GM18909 (cell line): ENCODE results near the gene TRIM43.
"Not testable (repeated sequence)": the region's sequence is repeated elsewhere in the genome, so short reads cannot be mapped to it uniquely, and the experiment has no call there.

Experiments
- ATAC-seq: cut with Tn5 transposase; IDR thresholded peaks from one replicate; pipeline ENCODE4 v1.9.1; 2021; ENCODE audit warnings: mild to moderate bottlenecking; ENCODE audit not compliant: unreplicated experiment, poor library complexity

The TRIM43 gene

GRCh38 chr2:95591701-95592100 is at the start of gene TRIM43:
TRIM43 (plus strand) TSS chr2:95592001; CDS start chr2:95594024, 2,023 bp downstream.
- ATAC-seq, result not testable (repeated sequence)

- ATAC-seq, result no peak
These were observed 40.7 kb upstream of the TRIM43 start for GRCh38 chr2:95551055-95551568.

GRCh38 chr2:95552911-95553310 is 38.9 kb upstream of the TRIM43 start:
- no peak for ATAC-seq

- ATAC-seq, result no peak
These were observed 22.6 kb upstream of the TRIM43 start for GRCh38 chr2:95569170-95569569.

- no peak for ATAC-seq
These were observed 17.9 kb upstream of the TRIM43 start for GRCh38 chr2:95573866-95574265.

- ATAC-seq, result no peak
These were observed 17.3 kb upstream of the TRIM43 start for GRCh38 chr2:95574506-95574905.

- no peak for ATAC-seq
These were observed 15.9 kb upstream of the TRIM43 start for GRCh38 chr2:95575857-95576256.

GRCh38 chr2:95578539-95578938 is 13.3 kb upstream of the TRIM43 start:
- no peak for ATAC-seq

GRCh38 chr2:95583545-95583944 is 8.3 kb upstream of the TRIM43 start:
- ATAC-seq, result not testable (repeated sequence)

- ATAC-seq, result not testable (repeated sequence)
These were observed 7.5 kb upstream of the TRIM43 start for GRCh38 chr2:95584321-95584720.

- not testable (repeated sequence) for ATAC-seq
These were observed 1.8 kb upstream of the TRIM43 start for GRCh38 chr2:95589777-95590536.

- not testable (repeated sequence) for ATAC-seq
These were observed 1.2 kb downstream of the TRIM43 start for GRCh38 chr2:95592973-95593372.

- ATAC-seq, result not testable (repeated sequence)
These were observed 3.2 kb downstream of the TRIM43 start for GRCh38 chr2:95595012-95595411.

- ATAC-seq, result not testable (repeated sequence)
These were observed 9.5 kb downstream of the TRIM43 start for GRCh38 chr2:95601301-95601700.

- ATAC-seq, result not testable (repeated sequence)
These were observed 10.3 kb downstream of the TRIM43 start for GRCh38 chr2:95602146-95602545.

GRCh38 chr2:95608356-95608755 is 16.6 kb downstream of the TRIM43 start:
- ATAC-seq, result not testable (repeated sequence)

- not testable (repeated sequence) for ATAC-seq
These were observed 18.0 kb downstream of the TRIM43 start for GRCh38 chr2:95609764-95610163.

GRCh38 chr2:95613048-95613447 is 21.2 kb downstream of the TRIM43 start:
- not testable (repeated sequence) for ATAC-seq

GRCh38 chr2:95622728-95623127 is 30.9 kb downstream of the TRIM43 start:
- not testable (repeated sequence) for ATAC-seq

GRCh38 chr2:95630987-95631386 is 39.2 kb downstream of the TRIM43 start:
- not testable (repeated sequence) for ATAC-seq

GRCh38 chr2:95633626-95634259 is 41.9 kb downstream of the TRIM43 start:
- ATAC-seq, result not testable (repeated sequence)
